GM12801 (cell line): ENCODE results near the gene C9.

Experiments
- CTCF ChIP-seq: IDR thresholded peaks from one replicate; pipeline ENCODE4 v1.5.1; 2011; ENCODE audit warnings: control low read depth; ENCODE audit not compliant: insufficient read length; ENCODE audit errors: extremely low read depth

The C9 gene

GRCh38 chr5:39360471-39361111, 3.7 kb downstream of the C9 start:
- TF ChIP-seq CTCF, result no peak

GRCh38 chr5:39356263-39356662, 8.0 kb downstream of the C9 start:
- TF ChIP-seq CTCF, result no peak

GRCh38 chr5:39355324-39355723, 9.0 kb downstream of the C9 start:
- TF ChIP-seq CTCF, result no peak

- TF ChIP-seq CTCF, result no peak
Observed at GRCh38 chr5:39353717-39354399, 10.4 kb downstream of the C9 start.

- no peak for TF ChIP-seq CTCF
Observed at GRCh38 chr5:39352951-39353350, 11.3 kb downstream of the C9 start.

GRCh38 chr5:39352170-39352569, 12.1 kb downstream of the C9 start:
- TF ChIP-seq CTCF, result no peak

- no peak for TF ChIP-seq CTCF
Observed at GRCh38 chr5:39349484-39349883, 14.8 kb downstream of the C9 start.
